Measurements from ENCODE around the gene WTAP.
"Not testable (repeated sequence)": the region's sequence is repeated elsewhere in the genome, so short reads cannot be mapped to it uniquely, and the experiment has no call there.

WTAP gene

GRCh38 chr6:159732550-159732949, 5.2 kb downstream of the WTAP start:
- H3K9me3 Mint-ChIP-seq, H3K27me3 Mint-ChIP-seq, ATAC-seq: not testable (repeated sequence)
- Mint-ChIP-seq H3K4me1 (peaks cover 47% of the 10 kb centered on the region), H3K4me3 (peak overlapping the region; percentile 31), H3K36me3 (peaks cover 13% of the 10 kb centered on the region), H3K27ac (peak overlapping the region; percentile 46)

- peaks cover 44% of the 10 kb centered on the region for H3K4me1 Mint-ChIP-seq
- not testable (repeated sequence) for H3K27me3 Mint-ChIP-seq, H3K27ac Mint-ChIP-seq, ATAC-seq, H3K9me3 Mint-ChIP-seq, H3K4me3 Mint-ChIP-seq
- peaks cover 13% of the 10 kb centered on the region for H3K36me3 Mint-ChIP-seq
Observed at GRCh38 chr6:159733395-159733794, 6.1 kb downstream of the WTAP start.

DNA sequence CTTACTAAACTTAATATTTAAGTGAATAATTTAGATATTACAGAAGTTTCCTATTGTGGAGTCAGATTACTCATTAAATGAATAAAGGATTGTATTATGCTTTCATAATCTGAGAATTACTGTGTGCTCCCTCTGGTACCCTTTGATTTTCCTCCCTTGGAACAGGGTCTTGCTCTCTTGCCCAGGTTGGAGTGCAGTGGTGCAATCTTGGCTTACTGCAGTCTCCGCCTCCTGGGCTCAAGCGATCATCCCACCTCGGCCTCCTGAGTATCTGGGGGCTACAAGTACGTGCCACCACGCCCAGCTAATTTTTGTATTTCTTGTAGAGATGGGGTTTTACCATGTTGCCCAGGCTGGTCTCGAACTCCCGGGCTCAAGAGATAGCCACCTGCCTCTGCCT, 9.6 kb downstream of the WTAP start:
- peaks cover 19% of the 10 kb centered on the region for H3K36me3 Mint-ChIP-seq
- no peaks in the 10 kb centered on the region for H3K9me3 Mint-ChIP-seq
- no peak overlapping the region for H3K27ac Mint-ChIP-seq
- no peaks in the 10 kb centered on the region for H3K27me3 Mint-ChIP-seq
- peaks cover 15% of the 10 kb centered on the region for H3K4me1 Mint-ChIP-seq
- no peak for ATAC-seq
- no peak overlapping the region for H3K4me3 Mint-ChIP-seq

GRCh38 chr6:159739341-159739740, 12.0 kb downstream of the WTAP start:
- H3K9me3 Mint-ChIP-seq, result no peaks in the 10 kb centered on the region
- no peaks in the 10 kb centered on the region for H3K27me3 Mint-ChIP-seq
- no peak for ATAC-seq
- peaks cover 2% of the 10 kb centered on the region for H3K4me1 Mint-ChIP-seq
- no peak overlapping the region for H3K27ac Mint-ChIP-seq
- no peak overlapping the region for H3K4me3 Mint-ChIP-seq
- H3K36me3 Mint-ChIP-seq, result peaks cover 21% of the 10 kb centered on the region

DNA sequence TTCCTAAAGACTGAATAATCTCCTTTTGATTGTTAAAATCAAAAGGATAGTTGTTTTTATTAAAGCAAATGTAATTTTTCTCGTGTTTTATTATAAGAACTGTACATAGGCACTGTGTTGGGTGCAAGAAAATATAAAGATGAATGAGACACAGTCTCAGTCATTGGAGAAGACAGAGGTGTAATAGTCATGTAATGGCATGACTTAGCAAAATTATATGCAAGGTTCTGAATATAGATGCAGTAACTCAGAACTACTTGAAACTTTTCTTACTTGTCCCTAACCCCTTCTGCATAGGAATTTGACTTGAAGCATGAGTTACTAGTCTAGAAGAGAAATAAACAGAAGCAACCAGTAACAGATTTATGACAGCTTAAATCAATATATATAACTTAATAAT, 14.9 kb downstream of the WTAP start:
- peaks cover 42% of the 10 kb centered on the region for H3K36me3 Mint-ChIP-seq
- H3K4me3 Mint-ChIP-seq, result no peak overlapping the region
- no peak for ATAC-seq
- peaks cover 9% of the 10 kb centered on the region for H3K4me1 Mint-ChIP-seq
- no peaks in the 10 kb centered on the region for H3K9me3 Mint-ChIP-seq
- H3K27ac Mint-ChIP-seq, result no peak overlapping the region
- no peaks in the 10 kb centered on the region for H3K27me3 Mint-ChIP-seq

DNA sequence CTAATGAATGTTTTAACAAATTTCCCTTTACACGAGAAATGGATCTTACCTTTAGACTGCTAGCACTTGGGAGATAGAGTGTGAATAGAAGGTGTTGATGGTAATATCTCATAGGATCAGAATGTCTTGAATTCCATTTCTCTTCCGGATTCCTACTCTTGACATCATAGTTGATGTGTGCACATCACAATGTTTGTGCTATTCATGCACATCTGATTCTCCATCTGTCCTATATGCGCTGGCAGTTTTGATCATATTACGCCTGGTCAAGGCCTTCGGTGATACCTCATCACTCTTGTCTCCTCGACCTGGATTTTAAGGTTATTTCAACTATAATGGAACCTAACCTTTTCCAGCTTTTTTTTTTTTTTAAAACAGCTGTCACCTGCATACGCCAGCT, 17.8 kb downstream of the WTAP start:
- Mint-ChIP-seq H3K4me3 (no peak overlapping the region), H3K27ac (peak overlapping the region; percentile 54)
- ATAC-seq, result no peak

GRCh38 chr6:159746759-159747158, 19.5 kb downstream of the WTAP start:
- Mint-ChIP-seq H3K27ac (no peak overlapping the region), H3K36me3 (peaks cover 43% of the 10 kb centered on the region), H3K4me1 (peaks cover 9% of the 10 kb centered on the region), H3K9me3 (no peaks in the 10 kb centered on the region), H3K4me3 (no peak overlapping the region), H3K27me3 (no peaks in the 10 kb centered on the region)
- no peak for ATAC-seq

More for the DNA sequence above, 17.8 kb downstream of the WTAP start:
- H3K36me3 Mint-ChIP-seq, result peaks cover 49% of the 10 kb centered on the region
- H3K27me3 Mint-ChIP-seq, result no peaks in the 10 kb centered on the region
- peaks cover 9% of the 10 kb centered on the region for H3K4me1 Mint-ChIP-seq
- no peaks in the 10 kb centered on the region for H3K9me3 Mint-ChIP-seq

DNA sequence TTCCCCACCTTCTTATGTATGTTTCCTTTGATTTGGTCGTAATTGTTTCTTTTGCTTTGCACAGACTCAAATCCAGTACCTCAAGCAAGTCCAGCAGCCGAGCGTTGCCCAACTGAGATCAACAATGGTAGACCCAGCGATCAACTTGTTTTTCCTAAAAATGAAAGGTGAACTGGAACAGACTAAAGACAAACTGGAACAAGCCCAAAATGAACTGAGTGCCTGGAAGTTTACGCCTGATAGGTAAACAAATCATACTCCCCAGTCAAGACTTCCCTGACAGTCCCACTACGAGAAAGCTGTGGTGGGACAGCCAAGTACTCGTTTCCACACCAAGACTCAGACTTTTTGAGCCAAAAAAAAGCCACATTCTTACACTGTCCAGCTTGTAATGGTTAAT, 20.8 kb downstream of the WTAP start:
- H3K4me3 Mint-ChIP-seq, H3K27me3 Mint-ChIP-seq, H3K9me3 Mint-ChIP-seq, ATAC-seq, H3K4me1 Mint-ChIP-seq, H3K27ac Mint-ChIP-seq: not testable (repeated sequence)
- H3K36me3 Mint-ChIP-seq, result peaks cover 45% of the 10 kb centered on the region

DNA sequence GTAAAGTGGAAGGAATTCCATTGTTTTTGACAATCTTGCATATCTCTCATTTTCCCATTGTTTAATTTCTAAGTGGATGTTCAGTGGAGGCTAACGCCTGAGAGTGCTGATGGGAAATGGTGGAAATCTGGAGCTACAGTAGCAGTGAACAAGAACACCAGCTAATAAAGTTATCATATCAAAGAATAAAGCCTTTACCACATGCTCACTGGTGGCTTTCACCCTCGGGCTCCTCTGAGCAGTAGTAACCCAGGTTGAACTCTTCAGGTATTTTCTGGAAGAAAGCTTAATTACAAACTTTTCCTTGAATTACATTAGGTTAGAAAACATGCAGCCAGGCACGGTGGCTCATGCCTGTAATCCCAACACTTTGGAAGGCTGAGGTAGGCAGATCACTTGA, 24.1 kb downstream of the WTAP start:
- Mint-ChIP-seq H3K9me3 (no peaks in the 10 kb centered on the region), H3K36me3 (peaks cover 40% of the 10 kb centered on the region), H3K27me3 (no peaks in the 10 kb centered on the region), H3K4me1 (no peaks in the 10 kb centered on the region), H3K27ac (no peak overlapping the region), H3K4me3 (no peak overlapping the region)
- no peak for ATAC-seq

DNA sequence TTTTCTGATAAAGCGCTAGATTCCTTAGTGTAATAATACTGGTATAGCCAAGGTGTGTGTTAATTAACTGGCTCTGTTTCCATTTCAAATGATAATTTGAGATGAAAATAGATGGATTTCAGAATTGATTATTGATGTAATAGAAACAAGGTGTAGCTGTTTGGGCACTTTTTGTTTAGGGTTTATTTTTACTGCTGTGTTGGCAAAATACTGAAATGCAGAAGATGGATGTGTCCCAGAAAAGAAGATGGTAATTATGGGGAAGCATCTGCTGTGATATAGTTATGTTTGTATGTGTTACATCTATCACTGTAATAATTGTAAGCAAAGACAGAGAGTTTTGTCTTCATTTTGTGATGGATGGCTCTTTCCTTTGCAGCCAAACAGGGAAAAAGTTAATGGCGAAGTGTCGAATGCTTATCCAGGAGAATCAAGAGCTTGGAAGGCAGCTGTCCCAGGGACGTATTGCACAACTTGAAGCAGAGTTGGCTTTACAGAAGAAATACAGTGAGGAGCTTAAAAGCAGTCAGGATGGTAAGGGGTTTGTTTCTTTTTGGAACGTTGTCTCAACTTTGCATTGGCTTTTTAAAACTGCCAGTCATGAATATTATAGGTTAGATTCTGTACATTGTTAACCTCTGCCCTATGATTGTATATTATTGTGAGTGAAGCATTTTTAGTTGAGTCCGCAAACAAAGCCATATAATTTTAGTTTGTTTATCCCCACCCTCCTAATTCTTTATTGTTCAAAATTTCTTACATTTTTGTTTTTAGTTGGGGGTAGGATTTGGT, 26.0 kb downstream of the WTAP start:
- H3K4me3 Mint-ChIP-seq, result no peak overlapping the region
- H3K9me3 Mint-ChIP-seq, result no peaks in the 10 kb centered on the region
- H3K4me1 Mint-ChIP-seq, result no peaks in the 10 kb centered on the region
- no peak for ATAC-seq
- H3K27ac Mint-ChIP-seq, result peak overlapping the region; percentile 22
- H3K27me3 Mint-ChIP-seq, result no peaks in the 10 kb centered on the region
- H3K36me3 Mint-ChIP-seq, result peaks cover 57% of the 10 kb centered on the region

DNA sequence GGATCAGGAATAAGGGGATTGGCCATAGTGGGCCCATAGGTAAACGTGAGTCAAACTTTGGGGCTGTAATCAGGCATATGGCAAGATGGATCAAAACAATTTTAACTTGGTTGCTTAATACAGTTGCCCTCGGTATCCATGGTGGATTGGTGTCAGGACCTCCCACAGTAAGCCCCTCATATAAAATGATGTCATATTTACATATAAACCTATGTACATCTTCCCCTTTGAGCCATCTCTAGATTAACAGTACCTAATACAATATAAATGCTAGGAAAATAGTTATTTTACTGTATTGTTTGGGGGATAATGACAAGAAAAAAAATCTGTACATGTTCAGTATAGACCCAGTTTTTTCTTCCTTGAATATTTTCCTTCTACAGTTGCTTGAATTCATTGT, 27.1 kb downstream of the WTAP start:
- no peak overlapping the region for H3K4me3 Mint-ChIP-seq
- H3K4me1 Mint-ChIP-seq, result no peaks in the 10 kb centered on the region
- ATAC-seq, result no peak
- no peaks in the 10 kb centered on the region for H3K9me3 Mint-ChIP-seq
- peaks cover 59% of the 10 kb centered on the region for H3K36me3 Mint-ChIP-seq
- H3K27ac Mint-ChIP-seq, result no peak overlapping the region
- H3K27me3 Mint-ChIP-seq, result no peaks in the 10 kb centered on the region

- Mint-ChIP-seq H3K27me3 (no peaks in the 10 kb centered on the region), H3K4me3 (no peak overlapping the region), H3K27ac (no peak overlapping the region), H3K36me3 (peaks cover 53% of the 10 kb centered on the region), H3K9me3 (no peaks in the 10 kb centered on the region), H3K4me1 (peaks cover 6% of the 10 kb centered on the region)
- no peak for ATAC-seq
Observed at GRCh38 chr6:159754959-159755914, 27.9 kb downstream of the WTAP start.

DNA sequence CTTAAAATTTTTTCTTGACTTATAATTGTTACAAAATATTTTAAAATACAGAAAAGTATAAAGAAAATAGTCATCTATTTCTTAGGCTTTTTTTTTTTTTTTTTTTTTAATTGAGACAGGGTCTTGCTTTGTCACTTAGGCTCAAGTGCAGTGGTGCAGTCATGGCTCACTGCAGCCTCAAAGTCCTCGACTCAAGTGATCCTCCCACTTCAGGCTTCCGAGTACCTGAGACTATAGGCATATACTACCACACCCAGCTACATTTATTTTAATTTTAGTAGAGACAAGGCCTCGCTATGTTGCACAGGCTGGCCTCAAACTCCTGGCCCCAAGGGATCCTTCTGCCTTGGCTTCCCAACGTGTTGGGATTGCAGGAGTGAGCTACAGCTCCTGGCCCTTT, 29.2 kb downstream of the WTAP start:
- no peak for ATAC-seq
- no peak overlapping the region for H3K27ac Mint-ChIP-seq
- H3K4me3 Mint-ChIP-seq, result no peak overlapping the region
- peaks cover 50% of the 10 kb centered on the region for H3K36me3 Mint-ChIP-seq
- H3K4me1 Mint-ChIP-seq, result peaks cover 17% of the 10 kb centered on the region
- no peaks in the 10 kb centered on the region for H3K27me3 Mint-ChIP-seq
- no peaks in the 10 kb centered on the region for H3K9me3 Mint-ChIP-seq

GRCh38 chr6:159758031-159759001, 31.0 kb downstream of the WTAP start:
- peaks cover 47% of the 10 kb centered on the region for H3K36me3 Mint-ChIP-seq

GRCh38 chr6:159759645-159760044, 32.3 kb downstream of the WTAP start:
- peaks cover 43% of the 10 kb centered on the region for H3K36me3 Mint-ChIP-seq
- H3K27ac Mint-ChIP-seq, result peak overlapping the region; percentile 4
- H3K4me1 Mint-ChIP-seq, result peaks cover 25% of the 10 kb centered on the region
- no peak for ATAC-seq
- no peaks in the 10 kb centered on the region for H3K27me3 Mint-ChIP-seq
- no peaks in the 10 kb centered on the region for H3K9me3 Mint-ChIP-seq
- no peak overlapping the region for H3K4me3 Mint-ChIP-seq

More at GRCh38 chr6:159758031-159759001, 31.0 kb downstream of the WTAP start:
- Mint-ChIP-seq H3K27me3 (no peaks in the 10 kb centered on the region), H3K9me3 (no peaks in the 10 kb centered on the region), H3K4me3 (no peak overlapping the region), H3K4me1 (peaks cover 25% of the 10 kb centered on the region), H3K27ac (no peak overlapping the region)
- ATAC-seq, result no peak

Measured in stimulated activated memory B cell treated with anti-CD40 and anti-IgM and Interleukin-4, amounts not matched to agents 10 μg/mL and 1 μg/mL and 100 μg/mL, for 72 hours (primary cell).